Subcutaneous adipose tissue (tissue), 4 donors: ENCODE results near the gene GTPBP2. TPM values are rescaled to one million over a fixed set of nuclear protein-coding genes. Genes with fewer than 3 reads are reported as not detected.

Experiments used
- CTCF ChIP-seq: fragments of 450-650 bp; IDR thresholded peaks from one replicate; pipeline ENCODE4 v1.5.1; 2016; ENCODE audit warnings: low read depth, mild to moderate bottlenecking, control low read depth, antibody characterized with exemption, moderate library complexity
- total RNA-seq, 4 donors: library from RNA; depleted of rRNA; stranded (reverse); fragments of >200 nt; gene quantifications; one replicate each; pipeline ENCODE4 v1.1.0, GENCODE V29; 2016

The GTPBP2 gene
- total RNA-seq, 4 donors from 2014 or later: 36.4 to 54.6 (median 46.0) TPM

GRCh38 chr6:43630980-43631619, 2.0 kb upstream of the GTPBP2 start:
- TF ChIP-seq CTCF: no peak

- TF ChIP-seq CTCF: no peak
Measured at GRCh38 chr6:43629505-43630300, 639 bp upstream of the GTPBP2 start.

- no peak for TF ChIP-seq CTCF
Measured at GRCh38 chr6:43628393-43629103, 516 bp downstream of the GTPBP2 start.

GRCh38 chr6:43627008-43627825, 1.8 kb downstream of the GTPBP2 start:
- TF ChIP-seq CTCF: no peak

GRCh38 chr6:43625393-43625992, 3.6 kb downstream of the GTPBP2 start:
- TF ChIP-seq CTCF: no peak

- TF ChIP-seq CTCF: no peak
Measured at GRCh38 chr6:43624786-43625288, 4.2 kb downstream of the GTPBP2 start.
